Activated T-cell treated with anti-CD3 and anti-CD28 coated beads, Interleukin-2, amount 50 U/mL, for 1 hour (primary cell): Measurements from ENCODE around the gene BLTP3A.
"Not testable (repeated sequence)": the region's sequence is repeated elsewhere in the genome, so short reads cannot be mapped to it uniquely, and the experiment has no call there.

Experiments
- DNase-seq: peaks from one replicate; pipeline ENCODE4 v3.0.0-alpha.2; 2020

Gene BLTP3A, protein sequence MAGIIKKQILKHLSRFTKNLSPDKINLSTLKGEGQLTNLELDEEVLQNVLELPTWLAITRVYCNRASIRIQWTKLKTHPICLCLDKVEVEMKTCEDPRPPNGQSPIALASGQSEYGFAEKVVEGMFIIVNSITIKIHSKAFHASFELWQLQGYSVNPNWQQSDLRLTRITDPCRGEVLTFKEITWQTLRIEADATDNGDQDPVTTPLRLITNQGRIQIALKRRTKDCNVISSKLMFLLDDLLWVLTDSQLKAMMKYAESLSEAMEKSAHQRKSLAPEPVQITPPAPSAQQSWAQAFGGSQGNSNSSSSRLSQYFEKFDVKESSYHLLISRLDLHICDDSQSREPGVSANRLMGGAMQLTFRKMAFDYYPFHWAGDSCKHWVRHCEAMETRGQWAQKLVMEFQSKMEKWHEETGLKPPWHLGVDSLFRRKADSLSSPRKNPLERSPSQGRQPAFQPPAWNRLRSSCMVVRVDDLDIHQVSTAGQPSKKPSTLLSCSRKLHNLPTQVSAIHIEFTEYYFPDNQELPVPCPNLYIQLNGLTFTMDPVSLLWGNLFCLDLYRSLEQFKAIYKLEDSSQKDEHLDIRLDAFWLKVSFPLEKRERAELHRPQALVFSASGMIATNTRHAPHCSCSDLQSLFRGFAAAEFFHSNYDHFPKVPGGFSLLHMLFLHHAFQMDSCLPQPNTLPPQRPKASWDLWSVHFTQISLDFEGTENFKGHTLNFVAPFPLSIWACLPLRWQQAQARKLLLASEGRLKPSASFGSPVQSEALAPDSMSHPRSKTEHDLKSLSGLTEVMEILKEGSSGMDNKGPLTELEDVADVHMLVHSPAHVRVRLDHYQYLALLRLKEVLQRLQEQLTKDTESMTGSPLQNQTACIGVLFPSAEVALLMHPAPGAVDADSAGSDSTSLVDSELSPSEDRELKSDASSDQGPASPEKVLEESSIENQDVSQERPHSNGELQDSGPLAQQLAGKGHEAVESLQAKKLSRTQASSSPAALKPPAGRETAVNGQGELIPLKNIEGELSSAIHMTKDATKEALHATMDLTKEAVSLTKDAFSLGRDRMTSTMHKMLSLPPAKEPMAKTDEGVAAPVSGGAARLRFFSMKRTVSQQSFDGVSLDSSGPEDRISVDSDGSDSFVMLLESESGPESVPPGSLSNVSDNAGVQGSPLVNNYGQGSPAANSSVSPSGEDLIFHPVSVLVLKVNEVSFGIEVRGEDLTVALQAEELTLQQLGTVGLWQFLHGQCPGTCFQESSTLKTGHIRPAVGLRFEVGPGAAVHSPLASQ (N-terminal part only)

DNA sequence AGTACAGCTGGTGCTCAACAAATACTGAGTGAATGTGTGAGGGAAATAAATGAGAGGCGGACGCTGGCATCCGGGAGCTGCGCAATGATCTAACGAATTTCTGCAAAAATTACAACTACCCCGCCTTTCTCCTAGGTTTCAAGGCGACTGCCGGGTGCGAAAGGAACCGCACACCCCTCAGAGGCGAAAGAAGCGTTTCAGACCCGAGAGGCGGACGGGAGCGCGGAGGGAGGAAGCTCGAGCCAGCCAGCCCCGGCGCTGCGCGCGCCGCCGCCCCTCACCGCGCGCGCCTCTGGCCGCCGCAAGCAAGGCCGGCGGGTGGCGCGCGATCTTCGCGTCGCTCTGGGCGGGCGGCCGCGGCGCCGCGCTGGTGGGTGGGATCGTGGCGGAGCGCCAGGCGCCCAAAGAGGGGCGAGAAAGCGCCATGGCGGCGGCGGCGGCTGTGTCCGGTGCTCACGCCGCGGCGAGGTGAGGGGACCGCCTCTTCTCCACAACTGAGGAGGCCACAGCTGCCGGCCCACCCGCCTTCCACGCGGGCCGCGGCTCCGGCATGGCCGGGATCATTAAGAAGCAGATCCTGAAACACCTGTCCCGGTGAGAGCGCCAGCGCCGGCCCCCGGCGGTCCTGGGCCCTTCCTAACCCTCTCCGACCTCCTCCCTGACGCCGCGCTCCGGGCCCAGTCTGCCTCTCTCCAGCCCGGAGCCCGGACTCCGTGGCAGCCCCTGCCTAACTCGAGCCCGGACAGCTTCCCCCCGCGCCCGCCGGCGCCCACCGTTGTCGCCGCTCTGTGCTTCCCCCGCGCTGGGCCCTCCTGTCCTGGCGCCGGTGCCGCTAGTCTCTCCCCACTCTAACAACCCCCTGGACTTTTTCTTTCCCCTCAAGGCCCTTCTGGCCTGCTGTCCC, at the start of gene BLTP3A:
BLTP3A (plus strand) TSS at position 383 of the 904 bp plus-strand sequence; CDS start at position 551, 168 bp downstream.
- peak; percentile 82 for DNase-seq

DNA sequence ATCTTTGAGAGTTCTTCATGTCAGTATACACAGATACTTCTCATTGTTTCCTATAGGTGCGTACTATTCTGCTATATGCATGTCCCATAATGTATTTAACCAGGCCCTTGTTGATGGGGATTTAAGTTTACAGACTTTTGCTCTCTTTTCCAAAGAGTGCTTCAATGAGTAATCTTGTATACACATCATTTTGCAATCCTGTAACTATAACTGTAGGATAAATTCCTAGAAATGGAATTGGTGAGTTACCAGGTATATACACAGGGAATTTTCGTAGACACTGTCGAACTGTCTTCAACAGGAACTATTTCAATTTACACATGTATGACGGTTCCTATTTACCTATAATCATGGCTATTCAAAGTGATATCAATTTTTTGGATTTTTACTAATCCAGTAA, 49.8 kb upstream of the BLTP3A start:
- DNase-seq: no peak

DNA sequence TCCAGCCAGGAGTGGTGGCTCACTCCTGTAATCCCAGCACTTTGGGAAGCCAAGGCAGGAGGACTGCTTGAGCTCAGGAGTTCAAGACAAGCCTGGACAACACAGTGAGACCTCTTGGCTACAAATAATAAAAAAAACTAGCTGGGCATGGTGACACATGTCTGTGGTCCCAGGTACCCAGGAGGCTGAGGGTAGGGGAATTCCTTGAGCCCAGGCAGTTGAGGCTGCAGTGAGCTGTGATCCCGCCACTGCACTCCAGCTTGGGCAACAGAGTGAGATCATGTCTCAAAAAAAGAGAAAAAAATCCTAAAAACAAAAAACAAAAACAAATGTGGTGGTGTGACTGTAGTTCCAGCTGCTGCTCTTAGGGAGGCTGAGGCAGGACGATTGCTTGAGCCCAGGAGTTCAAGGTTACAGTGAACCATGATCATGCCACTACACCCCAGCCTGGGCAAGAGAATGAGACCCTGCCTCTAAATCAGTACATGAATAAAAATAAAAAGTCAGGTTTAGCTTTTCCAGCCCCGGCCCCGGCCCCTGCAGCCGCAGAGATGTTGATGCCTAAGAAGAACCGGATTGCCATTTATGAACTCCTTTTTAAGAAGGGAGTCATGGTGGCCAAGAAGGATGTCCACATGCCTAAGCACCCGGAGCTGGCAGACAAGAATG, 48.1 kb upstream of the BLTP3A start:
- no peak for DNase-seq

DNA sequence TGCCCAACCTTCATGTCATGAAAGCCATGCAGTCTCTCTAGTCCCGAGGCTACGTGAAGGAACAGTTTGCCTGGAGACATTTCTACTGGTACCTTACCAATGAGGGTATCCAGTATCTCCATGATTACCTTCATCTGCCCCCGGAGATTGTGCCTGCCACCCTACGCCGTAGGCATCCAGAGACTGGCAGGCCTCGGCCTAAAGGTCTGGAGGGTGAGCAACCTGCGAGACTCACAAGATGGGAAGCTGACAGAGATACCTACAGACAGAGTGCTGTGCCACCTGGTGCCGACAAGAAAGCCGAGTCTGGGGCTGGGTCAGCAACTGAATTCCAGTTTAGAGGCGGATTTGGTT, 47.6 kb upstream of the BLTP3A start:
- not testable (repeated sequence) for DNase-seq

DNA sequence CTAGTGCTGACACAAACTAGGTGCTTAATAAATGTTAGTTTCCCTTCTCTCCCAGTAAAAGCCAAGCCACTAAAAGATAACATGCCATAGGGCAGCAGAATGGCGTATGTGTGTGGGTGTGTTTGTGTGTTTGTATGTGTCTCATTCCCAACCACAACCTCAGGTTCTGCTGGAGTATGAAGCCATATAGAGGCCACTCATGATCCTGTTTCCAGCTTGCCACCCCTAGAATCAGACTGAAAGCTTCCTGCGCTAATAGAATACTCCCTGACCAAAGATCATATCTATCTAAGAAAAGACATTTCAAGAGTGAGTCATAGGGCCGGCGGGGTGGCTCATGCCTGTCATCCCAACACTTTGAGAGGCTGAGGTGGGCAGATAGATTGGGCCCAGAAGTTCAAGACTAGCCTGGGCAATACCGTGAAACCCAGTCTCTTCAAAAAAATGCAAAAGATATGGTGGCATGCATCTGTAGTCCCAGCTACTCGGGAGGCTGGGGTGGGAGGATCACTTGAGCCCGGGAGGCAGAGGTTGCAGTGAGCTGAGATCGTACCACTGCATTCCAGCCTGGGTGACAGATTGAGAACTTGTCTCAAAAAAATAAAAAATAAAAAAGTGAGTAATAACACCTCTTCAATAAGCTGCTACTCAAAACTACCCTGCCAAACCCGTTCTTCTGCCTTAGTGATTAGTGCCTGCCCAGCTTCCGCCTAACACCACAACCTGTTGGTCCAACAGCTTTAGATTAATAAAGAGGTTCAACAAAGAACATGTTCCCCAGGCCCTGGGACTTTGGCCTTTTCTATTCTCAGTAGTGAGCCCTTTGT, 46.4 kb upstream of the BLTP3A start:
- DNase-seq: no peak

DNA sequence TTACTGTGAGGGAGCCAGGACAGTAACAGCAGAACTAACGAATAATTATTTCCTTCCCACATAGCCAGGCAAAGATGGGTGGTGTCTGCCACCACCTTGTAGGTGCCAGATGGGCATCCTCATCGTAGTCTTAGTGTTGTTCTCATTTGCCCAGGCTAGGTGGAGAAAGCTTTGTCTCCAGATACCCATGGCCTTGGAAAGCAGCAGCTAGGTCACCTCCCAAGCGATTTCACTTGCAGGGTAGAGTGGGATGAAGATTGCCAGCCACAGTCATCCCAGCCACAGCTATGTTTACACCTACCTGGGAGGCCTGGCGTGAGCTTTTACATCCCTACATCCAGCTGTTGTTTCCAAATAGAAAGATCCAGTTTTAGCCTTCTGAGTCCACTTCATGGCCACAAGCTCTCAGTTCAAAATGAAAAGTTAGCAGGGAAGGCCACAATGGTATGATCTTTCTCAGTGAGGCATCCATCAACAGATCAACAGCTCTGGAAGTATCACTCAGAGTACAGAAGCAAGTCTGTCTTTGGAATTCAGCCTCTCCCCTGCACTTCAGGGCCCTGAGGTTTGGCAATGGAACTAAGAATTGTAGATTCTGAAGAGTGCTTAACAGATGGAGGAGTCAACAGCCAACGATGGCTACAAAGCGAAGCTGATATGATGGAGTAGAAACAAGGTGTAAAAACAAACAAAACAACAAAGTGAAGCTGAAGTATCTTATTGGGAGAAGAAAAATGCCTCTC, 45.6 kb upstream of the BLTP3A start:
- DNase-seq: no peak

DNA sequence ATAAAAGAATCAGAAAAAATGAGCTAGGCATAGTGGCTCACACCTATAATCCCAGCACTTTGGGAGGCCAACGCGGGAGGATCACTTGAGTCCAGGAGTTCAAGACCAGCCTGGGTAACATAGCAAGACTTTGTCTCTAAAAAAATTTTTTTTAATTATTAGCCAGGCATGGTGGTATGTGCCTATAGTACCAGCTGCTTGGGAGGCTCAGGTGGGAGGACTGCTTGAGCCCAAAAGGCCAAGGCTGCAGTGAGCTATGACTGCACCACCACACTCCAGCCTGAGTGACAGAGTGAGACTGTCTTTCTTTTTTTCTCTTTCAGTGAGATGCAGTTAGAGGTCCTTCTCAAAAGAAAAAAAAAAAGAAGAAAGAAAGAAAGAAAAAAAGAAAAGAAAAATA, 43.1 kb upstream of the BLTP3A start:
- DNase-seq: no peak

DNA sequence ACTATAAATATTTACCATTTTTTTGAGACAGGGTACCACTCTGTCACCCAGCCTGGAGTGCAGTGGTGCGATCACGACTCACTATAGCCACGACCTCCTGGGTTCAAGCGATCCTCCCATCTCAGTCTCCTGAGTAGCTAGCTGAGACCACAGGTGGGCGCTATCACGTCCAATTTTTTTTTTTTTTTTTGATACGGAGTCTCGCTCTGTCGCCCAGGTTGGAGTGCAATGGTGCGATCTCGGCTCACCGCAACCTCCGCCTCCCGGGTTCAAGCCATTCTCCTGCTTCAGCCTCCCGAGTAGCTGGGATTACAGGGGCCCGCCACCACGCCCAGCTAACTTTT, 35.4 kb upstream of the BLTP3A start:
- DNase-seq: not testable (repeated sequence)

DNA sequence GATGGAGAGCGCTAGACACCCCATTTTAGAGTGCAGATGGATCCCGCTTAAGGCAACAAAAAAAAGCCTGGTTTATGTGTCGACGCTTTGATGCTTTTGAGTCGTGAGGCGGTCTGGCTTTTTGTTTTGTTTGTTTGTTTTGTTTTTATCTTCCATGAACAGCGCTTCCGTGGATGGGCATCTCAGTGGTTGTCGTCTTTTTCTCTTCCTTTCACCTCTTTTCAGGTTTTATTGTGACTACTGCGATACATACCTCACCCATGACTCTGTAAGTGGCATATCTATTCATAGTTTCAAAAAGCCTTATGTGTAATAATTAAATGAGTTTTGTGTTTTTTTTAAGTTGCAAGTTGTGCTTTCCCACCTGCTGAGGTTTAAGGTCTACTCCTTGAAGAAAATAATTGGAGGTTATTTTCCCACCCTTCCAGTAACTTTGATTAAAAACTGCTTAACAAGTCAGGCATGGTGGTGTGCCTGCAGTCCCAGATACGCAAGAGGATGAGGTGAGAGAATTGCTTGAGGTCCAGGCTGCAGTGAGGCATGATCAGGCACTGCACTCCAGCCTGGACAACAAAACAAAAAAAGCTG, 34.1 kb upstream of the BLTP3A start:
- no peak for DNase-seq

DNA sequence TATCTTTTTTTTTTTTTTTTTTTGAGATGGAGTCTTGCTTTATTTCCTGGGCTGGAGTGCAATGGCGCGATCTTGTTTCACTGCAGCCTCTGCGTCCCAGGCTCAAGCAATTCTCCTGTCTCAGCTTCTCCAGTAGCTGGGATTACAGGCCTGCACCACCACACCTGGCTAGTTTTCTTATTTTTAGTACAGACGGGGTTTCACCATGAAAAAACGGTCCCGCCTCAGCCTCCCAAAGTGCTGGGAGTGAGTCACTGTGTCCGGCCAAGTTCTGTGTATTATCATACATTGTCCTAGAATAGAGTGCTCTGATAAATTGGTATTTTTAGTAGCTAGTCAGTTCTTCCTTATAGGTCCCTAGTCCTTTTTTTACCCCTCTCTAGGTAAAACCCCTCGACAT, 31.8 kb upstream of the BLTP3A start:
- DNase-seq: no peak

DNA sequence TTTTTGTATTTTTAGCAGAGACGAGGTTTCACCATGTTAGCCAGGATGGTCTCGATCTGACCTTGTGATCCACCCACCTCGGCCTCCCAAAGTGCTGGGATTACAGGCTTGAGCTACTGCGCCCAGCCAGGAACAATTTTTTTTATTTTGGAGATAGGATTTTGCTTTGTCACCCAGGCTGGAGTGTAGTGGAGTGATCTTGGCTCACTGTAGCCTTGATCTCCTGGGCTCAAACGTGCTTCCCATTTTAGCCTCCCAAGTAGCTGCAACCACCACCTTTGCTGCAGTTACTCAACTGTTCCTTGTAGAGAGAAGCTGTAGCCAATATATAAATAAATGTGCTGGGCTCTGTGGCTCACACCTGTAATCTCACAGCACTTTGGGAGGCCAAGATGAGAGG, 30.2 kb upstream of the BLTP3A start:
- DNase-seq: not testable (repeated sequence)

DNA sequence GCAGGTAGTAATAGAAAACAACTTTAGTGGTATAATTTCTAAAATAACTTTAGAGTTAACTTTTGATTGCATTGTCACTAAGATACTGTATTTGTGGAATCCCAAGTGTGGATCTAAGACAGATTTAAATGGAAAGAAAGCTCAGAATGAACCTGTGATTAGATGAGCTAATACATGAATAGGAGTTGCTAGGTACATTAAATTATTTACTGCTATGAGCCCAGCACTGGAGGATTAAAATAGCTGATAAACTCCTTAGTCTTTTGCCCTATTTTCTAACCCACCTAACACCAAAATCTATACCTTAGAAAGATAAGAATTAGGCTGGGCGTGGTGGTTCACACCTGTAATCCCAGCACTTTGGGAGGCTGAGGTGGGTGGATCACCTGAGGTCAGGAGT, 23.7 kb upstream of the BLTP3A start:
- DNase-seq: no peak

DNA sequence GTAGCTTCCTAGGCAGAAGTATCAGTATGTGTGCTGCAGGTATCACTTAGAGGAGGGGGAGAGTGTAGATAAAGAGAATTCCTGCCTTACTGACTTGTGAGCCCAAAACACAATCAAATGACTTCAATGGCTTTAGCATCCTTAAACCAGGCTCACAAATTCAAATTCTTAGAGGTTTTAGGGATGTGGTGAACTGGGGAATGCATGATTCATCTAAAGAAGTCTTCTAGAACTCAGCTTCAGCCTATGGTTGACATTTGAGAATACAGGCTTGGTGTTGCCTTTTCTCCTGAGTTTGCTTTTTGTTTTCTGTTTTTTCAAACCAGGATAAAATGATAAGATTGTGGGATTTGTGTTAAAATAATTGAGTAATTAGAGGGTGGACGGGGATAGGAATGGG, 20.2 kb upstream of the BLTP3A start:
- DNase-seq: no peak

DNA sequence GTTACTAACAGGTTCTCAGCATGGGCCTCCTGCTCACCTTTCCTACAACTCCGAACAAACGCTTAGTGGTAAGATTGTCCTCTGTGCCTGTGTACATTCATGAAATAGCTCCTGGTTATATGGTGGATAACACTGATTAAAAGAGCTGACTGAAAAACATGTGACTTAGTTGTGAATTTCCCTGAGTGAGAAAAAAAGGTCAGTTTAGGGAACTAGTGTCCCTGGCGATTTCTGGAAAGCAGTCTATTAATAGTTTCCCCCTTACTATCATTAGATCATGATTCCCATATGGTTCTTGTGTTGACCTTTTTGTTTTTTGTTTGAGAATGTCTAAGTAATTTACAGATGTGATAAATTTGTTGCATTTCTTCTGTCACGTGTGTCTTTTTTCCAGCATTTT, 18.9 kb upstream of the BLTP3A start:
- DNase-seq: no peak

DNA sequence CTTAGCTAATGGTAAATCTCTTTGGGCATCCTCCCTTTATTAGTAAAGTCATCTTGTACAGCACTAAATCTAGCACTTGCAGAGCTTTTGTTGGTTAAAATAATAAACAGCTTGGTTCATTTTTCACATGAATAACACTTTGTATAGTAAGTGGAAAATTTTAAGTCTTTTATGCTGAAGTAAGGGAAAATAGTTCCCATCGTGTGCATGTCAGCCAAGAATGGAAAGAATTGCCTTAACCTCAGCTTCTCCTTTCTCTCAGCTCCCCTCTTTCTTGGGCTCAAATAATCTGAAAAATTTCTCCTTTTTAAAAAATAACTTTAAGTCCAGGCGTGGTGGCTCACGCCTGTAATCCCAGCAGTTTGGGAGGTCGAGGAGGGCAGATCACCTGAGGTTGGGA, 18.0 kb upstream of the BLTP3A start:
- no peak for DNase-seq

DNA sequence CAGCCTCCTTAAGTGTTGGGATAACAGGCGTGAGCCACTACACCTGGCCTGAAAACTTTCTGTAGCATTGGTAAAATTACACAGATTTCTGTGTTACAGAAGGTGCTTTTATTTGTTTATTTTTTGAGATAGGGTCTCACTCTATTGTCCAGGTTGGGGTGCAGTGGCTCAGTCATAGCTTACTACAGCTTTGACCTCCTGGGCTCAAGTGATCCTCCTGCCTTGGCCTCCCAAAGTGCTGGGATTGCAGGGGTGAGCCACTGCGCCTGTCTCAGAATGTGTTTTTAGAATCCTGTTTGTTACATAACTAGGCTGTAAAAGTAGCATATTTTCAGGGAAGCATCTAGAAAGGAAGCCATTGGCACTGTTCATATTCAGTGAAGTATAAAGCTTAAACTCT, 16.9 kb upstream of the BLTP3A start:
- DNase-seq: no peak

DNA sequence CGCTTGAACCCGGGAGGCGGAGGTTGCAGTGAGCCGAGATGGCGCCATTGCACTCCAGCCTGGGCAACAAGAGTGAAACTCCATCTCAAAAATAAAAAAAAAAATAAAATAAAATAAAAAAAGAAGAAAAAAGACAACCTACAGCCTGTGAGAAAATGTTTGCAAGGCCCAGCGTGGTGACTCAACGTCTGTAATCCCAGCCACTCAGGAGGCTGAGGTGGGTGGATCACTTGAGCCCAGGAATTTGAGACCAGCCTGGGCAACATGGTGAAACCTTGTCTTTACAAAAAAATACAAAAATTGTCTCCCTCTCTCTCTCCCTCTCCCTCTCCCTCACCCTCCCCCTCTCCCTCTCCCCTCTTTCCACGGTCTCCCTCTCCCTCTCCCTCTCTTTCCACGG, 6.5 kb upstream of the BLTP3A start:
- not testable (repeated sequence) for DNase-seq

DNA sequence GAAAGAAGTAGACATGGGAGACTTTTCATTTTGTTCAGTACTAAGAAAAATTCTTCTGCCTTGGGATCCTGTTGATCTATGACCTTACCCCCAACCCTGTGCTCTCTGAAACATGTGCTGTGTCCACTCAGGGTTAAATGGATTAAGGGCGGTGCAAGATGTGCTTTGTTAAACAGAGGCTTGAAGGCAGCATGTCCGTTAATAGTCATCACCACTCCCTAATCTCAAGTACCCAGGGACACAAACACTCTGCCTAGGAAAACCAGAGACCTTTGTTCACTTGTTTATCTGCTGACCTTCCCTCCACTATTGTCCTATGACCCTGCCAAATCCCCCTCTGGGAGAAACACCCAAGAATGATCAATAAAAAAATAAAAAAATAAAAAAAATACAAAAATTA, 4.7 kb upstream of the BLTP3A start:
- not testable (repeated sequence) for DNase-seq

DNA sequence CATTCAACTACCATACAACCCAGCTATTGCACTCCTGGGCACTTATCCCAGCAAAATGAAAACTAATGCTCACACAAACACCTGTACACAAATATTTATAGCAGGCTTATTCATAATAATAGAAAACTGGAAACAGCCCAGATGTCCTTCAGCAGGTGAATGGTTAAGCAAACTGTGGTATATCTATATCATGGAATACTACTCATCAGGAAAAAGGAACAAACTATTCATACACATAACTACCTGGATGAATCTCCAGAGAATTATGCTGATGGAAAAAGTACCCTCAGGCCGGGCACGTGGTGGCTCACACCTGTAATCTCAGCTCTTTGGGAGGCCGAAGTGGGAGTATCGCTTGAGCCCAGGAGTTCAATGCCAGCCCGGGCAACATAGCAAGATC, 3.8 kb upstream of the BLTP3A start:
- DNase-seq: no peak
